Left lung (tissue), 10 donors: ENCODE measurements around the gene STX5. TPM values are rescaled to one million over a fixed set of nuclear protein-coding genes. Genes with fewer than 3 reads are reported as not detected.
A peak's percentile ranks its signal among the peaks of the same experiment; 100 is the strongest.

ENCODE experiments used
- ATAC-seq: fragments of 200-7000 bp; cut with Tn5 transposase; one replicate; pipeline ENCODE4 v1.9.1; 2020; ENCODE audit warnings: moderate library complexity
- DNase-seq, 4 donors: peaks; one replicate each; pipeline ENCODE4 v3.0.0-alpha.2; 2013 to 2020
- H3K27ac ChIP-seq, 2 donors: fragments of 200-600 bp; sonication (generic) in 1 of 2; one replicate each; pipeline versions ENCODE4 v1.5.0 to v1.8.0; 2020 to 2021
- H3K27me3 ChIP-seq, 2 donors: fragments of 200-600 bp; sonication (generic) in 1 of 2; one replicate each; pipeline versions ENCODE4 v1.5.0 to v1.8.0; 2020 to 2021
- H3K36me3 ChIP-seq, 2 donors: fragments of 200-600 bp; sonication (generic) in 1 of 2; one replicate each; pipeline versions ENCODE4 v1.5.0 to v1.8.0; 2020 to 2021
- H3K4me1 ChIP-seq, 2 donors: fragments of 200-600 bp; one replicate each; pipeline ENCODE4 v1.8.0; 2021
- H3K4me3 ChIP-seq, 2 donors: fragments of 200-600 bp; sonication (generic) in 1 of 2; one replicate each; pipeline versions ENCODE4 v1.5.0 to v1.8.0; 2020 to 2021; ENCODE audit warnings: mild to moderate bottlenecking in 1 of 2
- H3K9me3 ChIP-seq, 2 donors: fragments of 200-600 bp; sonication (generic) in 1 of 2; one replicate each; pipeline versions ENCODE4 v1.5.0 to v1.8.0; 2020 to 2021
- intact Hi-C, 2 donors: fragments of 100-400 bp; cut with DNase I; formaldehyde crosslinking; loops; one replicate each; pipeline versions ENCODE4 v1.11.2 to v1.14.2; 2022
- polyA plus RNA-seq, 6 donors: library from polyadenylated mRNA; unstranded; fragments of 120-200 nt; gene quantifications; one replicate each; pipeline ENCODE4 v1.2.1, GENCODE V29; 2013; ENCODE audit not compliant: insufficient read length in 6 of 6
- total RNA-seq, 2 donors: library from RNA; stranded (reverse); fragmentation: NEBNext Ultra II Directional; extraction: Animal tissue kit (Norgen Biotek cat#: 25700); gene quantifications; one replicate each; pipeline ENCODE4 v1.2.1, GENCODE V29; 2021
- TF ChIP-seq, protein P1 (sequence below), 2 donors: fragments of 200-600 bp; sonication (generic) in 1 of 2; IDR thresholded peaks; one replicate each; pipeline versions ENCODE4 v1.5.0 to v1.8.0; 2021; ENCODE audit warnings: antibody characterized with exemption in 2 of 2
- donor health status: DM: no; HTN: yes; CAD: no.
- donor health status: DM: no; HTN: no; CAD: no.

Gene STX5
- total and polyA plus RNA-seq, 8 donors = 38.9 to 55.7 (median 50.4) TPM

DNA sequence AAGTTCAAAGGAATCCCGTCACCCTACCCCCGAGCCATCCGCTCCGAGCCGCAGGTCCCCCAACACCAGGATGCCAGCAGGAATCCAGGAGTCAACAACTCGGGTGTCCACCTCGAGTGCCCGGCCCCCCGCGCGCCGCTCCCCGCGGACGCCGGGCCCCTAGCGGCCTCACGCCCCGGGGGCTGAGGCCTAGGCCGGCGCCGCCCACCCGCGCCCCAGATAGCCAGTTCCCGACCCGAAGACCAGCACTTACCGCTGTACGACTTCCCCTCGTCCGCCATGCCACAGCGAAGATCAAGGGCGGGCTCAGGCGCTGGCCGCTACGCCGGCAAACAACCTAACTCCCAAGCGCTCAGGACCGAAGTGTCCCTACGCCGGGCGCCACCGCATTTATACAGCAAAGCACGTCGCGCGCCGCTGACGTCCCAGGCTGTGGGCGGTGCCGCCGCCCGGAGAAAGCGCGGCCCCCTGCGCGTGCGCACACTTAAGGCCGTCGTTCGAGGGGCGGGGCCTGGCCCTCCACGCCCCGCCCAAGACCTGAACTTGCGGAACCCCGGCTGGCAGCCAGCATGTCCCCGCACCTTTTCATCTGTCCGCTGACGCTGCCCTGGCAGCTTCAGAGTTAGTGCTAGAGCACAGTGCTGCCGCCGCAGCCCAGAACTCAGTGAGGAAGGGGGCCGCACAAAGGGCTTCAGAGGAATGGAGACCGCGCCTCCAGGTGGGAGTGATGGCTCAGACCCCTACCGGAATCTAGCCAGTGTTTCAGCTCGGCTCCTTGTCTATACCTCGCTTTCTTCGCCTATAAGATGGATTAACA is 26.6 kb downstream of the STX5 start, which contains the start of gene NXF1:
TSS of gene NXF1 (minus strand) at position 365 of the 817 bp plus-strand sequence. CDS start at position 281, 84 bp downstream.
- Histone ChIP-seq H3K9me3 (no peaks in the 10 kb centered on the region), H3K4me3 (peak within 1 kb of the TSS; percentile 85 to 90), H3K27ac (peak within 1 kb of the TSS; percentile 93 to 94), H3K27me3 (no peaks in the 10 kb centered on the region), H3K36me3 (peaks cover 0 to 35% of the 10 kb centered on the region in 2 donors), H3K4me1 (peaks cover 8 to 48% of the 10 kb centered on the region in 2 donors)
- peak; percentile 95 to 98 (median 98) for DNase-seq
- TF ChIP-seq, protein P1, sequence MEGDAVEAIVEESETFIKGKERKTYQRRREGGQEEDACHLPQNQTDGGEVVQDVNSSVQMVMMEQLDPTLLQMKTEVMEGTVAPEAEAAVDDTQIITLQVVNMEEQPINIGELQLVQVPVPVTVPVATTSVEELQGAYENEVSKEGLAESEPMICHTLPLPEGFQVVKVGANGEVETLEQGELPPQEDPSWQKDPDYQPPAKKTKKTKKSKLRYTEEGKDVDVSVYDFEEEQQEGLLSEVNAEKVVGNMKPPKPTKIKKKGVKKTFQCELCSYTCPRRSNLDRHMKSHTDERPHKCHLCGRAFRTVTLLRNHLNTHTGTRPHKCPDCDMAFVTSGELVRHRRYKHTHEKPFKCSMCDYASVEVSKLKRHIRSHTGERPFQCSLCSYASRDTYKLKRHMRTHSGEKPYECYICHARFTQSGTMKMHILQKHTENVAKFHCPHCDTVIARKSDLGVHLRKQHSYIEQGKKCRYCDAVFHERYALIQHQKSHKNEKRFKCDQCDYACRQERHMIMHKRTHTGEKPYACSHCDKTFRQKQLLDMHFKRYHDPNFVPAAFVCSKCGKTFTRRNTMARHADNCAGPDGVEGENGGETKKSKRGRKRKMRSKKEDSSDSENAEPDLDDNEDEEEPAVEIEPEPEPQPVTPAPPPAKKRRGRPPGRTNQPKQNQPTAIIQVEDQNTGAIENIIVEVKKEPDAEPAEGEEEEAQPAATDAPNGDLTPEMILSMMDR (IDR thresholded peaks at IDR 0.05) = peak in 1 of 2 donors; percentile 21
- intact Hi-C loops = no loop called here
- peak; percentile 95 for ATAC-seq

DNA sequence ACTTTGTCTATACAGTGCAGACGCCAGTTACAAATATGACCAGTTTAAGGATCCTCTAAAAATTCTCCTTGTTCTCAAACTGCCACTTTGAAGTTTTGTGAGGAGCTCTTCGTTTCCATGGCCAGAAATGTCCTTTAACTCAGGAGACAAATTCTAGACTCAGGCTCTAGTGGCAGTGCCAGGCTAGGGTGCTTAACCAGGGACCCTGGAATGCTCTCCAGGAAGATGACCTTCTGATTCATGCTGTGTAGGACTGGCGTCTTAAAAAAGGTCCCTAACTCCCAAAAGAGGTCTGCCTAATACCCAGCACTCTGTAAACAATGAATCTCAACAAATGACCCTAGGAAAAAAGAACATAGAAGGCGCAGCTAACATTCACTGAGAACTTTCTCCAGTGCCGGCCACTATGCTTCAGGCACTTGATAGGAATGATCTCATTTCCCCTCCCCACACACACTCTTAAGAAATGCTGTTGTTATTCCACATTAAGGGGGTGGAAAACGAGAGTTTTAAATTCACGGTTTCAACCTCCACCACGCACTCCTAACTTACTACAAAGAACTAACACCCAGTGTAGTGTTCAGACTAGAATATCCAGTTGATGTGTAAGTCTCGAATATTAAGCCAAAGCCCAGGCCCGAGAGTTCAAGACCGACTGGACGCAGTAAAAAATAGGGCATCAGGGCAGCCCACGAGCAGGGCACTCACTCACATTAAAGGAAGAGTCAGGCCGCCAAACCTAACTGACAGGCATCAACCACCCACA is 27.4 kb downstream of the STX5 start:
- intact Hi-C loops = no loop called here
- H3K4me3 ChIP-seq = peak overlapping the region; percentile 85 to 90
- TF ChIP-seq, protein P1 (IDR thresholded peaks at IDR 0.05) = no peak
- no peaks in the 10 kb centered on the region for H3K27me3 ChIP-seq
- H3K4me1 ChIP-seq = peaks cover 8 to 48% of the 10 kb centered on the region in 2 donors
- H3K9me3 ChIP-seq = no peaks in the 10 kb centered on the region
- peak; percentile 38 for ATAC-seq
- no peak for DNase-seq
- H3K27ac ChIP-seq = peak overlapping the region; percentile 93 to 94
- peaks cover 0 to 43% of the 10 kb centered on the region in 2 donors for H3K36me3 ChIP-seq

DNA sequence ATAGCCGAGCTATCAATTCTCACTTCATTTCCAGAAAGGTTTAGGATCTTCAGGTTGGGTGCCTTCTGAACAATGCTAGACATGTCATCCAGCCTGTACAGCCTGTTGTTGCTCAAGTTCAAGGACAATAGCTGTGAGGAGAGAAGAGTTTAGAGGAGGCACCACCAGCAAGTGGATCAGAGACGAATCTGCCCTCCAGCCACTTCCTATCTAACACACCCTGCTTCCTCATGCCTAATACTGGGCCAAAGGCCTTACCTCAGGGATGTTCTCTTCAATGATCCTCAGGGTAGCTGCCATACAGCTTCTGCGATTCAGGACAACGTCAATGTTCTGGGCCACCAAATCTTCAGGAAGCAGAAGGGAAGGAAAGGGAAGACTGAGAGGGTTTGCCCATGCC is 30.8 kb downstream of the STX5 start:
- Histone ChIP-seq H3K36me3 (peaks cover 0 to 77% of the 10 kb centered on the region in 2 donors), H3K27me3 (no peaks in the 10 kb centered on the region), H3K9me3 (no peaks in the 10 kb centered on the region), H3K4me1 (peaks cover 8 to 24% of the 10 kb centered on the region in 2 donors), H3K27ac (no peak overlapping the region), H3K4me3 (no peak overlapping the region)
- intact Hi-C loops = no loop called here
- TF ChIP-seq, protein P1 (IDR thresholded peaks at IDR 0.05) = no peak
- DNase-seq (no peak), ATAC-seq (no peak)

DNA sequence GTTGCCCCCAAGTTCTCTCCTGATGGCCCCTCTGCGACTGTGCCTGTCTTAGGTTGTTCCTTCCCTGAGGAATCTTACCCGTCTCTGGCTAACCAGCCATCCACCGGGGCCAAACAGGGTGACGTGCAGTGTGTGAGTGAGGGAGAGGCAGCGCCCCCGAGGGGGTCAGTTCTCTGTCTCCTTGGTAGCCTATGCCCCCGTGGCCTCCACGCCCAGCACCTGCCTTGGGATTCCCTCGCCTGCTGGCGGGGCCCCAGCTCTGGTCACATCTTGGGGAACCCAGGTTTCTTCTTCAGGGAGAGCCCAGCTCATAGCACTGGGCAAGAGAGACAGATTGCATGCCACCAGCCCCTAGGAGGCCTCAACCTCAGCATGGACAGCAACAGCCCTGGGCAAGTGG is 32.4 kb downstream of the STX5 start:
- ATAC-seq (no peak), DNase-seq (no peak)
- Histone ChIP-seq H3K4me1 (peaks cover 8 to 15% of the 10 kb centered on the region in 2 donors), H3K4me3 (no peak overlapping the region), H3K36me3 (peaks cover 0 to 93% of the 10 kb centered on the region in 2 donors), H3K27ac (no peak overlapping the region), H3K27me3 (no peaks in the 10 kb centered on the region), H3K9me3 (no peaks in the 10 kb centered on the region)
- TF ChIP-seq, protein P1 (IDR thresholded peaks at IDR 0.05) = no peak
- intact Hi-C loops = loop anchor here in 1 of 2 donors (10.0 kb wide), 1 partner anchor 55 kb away; no protein-coding TSS in a partner anchor
